Stimulated activated CD8-positive, alpha-beta memory T cell treated with anti-CD3 and anti-CD28 coated beads, Interleukin-12 subunit alpha, Interleukin-12 subunit beta, amount 100 ng/mL, for 24 hours (primary cell): ENCODE results near the gene DHX38.

Experiments
- DNase-seq: peaks from one replicate; pipeline ENCODE4 v3.0.0-alpha.2; 2020; ENCODE audit errors: extremely low read depth

DHX38 gene

DNA sequence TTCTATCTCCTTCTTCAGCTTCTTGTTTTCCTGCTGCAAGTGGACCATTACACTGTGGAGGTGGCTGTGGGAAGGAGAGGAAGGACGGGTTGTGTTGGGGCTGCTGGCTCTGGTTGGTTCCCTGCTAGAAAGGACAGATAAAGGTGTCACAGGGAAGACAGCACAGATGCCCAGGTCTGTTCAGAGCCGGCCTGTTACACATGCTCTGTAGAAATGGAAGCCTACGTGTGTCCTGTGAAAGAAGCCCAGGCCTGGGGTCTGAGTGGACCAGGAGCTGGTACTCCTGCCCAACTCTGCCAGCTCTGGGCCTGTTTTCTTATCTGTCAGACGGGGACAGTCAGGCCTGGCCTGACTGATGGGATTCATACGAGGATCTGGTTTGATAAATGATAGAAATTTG is 26.4 kb downstream of the DHX38 start:
- no peak for DNase-seq

DNA sequence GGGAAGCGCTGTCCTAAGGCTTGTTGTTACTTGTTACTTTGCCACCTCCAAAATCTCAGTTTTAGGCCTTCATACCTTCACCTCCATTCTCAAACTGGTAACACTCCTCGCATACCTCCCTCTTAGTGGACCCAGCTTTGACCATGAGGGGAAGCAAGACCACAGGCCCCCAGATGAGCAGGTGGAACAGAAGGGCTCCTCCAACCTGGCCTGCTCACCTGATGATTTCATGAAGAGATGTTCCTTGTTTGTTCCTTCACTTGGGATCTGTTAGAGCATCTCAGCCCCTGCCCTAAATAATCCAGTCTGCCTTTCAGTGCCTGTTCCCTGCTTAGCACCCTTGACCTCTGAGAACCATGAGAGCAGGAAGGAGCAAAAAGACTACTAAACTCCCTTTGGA is 28.7 kb downstream of the DHX38 start:
- no peak for DNase-seq

DNA sequence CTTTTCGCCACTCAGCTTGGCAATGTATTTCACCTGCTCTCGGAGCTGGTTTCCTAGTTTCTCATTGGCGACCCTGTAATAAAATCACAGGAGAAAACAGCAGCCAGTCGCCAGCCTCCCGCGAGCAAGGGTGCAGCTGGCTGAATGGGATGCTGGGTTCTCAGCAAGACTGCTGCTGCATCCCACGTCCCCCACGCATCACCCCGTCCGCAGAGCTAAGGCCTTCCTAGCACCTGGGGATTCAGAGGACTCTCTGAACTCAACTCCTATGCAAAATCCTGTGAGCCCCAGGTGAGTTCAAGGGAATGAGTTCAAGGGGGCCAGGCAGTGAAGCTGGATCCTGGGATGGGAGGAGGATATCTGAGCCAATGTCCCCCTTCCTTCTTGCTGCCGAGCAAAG is 29.3 kb downstream of the DHX38 start:
- no peak for DNase-seq

DNA sequence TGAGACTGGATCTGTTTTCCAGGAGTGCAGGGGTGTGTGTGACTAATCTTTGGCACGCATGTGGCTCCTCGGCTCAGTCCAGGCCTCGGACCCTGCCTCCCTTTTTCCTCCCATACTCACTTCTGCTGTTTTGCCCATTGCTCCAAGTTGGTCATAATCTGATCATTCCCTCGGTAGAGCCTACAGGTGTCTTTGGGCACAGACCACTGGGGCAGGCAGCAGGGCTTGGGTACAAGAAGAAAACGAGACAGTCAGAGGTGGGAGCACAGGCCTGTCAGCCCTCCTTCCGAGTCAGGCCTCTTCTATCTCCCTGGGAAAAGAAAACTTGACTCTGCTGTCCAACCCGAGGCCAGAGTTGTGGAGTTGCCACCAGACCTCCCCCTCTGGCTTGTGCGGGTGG is 29.8 kb downstream of the DHX38 start:
- no peak for DNase-seq

DNA sequence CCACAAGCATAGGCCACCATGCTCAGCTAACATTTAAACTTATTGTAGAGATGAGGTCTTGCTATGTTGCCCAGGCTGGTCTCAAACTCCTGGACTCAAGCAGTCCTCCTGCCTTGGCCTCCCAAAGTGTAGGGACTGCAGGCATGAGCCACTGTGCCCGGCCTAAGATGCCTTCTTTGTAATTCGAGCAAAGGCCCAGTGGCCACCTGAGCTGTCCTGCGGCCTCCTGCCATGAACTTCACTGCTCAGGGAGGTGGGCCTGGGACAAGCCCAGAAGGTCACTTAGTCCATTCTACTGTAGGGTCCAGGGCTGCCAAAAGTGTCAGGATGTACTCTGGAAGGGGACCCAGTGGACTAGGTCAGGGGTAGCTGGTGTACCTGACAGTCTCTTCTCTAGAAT is 30.5 kb downstream of the DHX38 start:
- no peak for DNase-seq

DNA sequence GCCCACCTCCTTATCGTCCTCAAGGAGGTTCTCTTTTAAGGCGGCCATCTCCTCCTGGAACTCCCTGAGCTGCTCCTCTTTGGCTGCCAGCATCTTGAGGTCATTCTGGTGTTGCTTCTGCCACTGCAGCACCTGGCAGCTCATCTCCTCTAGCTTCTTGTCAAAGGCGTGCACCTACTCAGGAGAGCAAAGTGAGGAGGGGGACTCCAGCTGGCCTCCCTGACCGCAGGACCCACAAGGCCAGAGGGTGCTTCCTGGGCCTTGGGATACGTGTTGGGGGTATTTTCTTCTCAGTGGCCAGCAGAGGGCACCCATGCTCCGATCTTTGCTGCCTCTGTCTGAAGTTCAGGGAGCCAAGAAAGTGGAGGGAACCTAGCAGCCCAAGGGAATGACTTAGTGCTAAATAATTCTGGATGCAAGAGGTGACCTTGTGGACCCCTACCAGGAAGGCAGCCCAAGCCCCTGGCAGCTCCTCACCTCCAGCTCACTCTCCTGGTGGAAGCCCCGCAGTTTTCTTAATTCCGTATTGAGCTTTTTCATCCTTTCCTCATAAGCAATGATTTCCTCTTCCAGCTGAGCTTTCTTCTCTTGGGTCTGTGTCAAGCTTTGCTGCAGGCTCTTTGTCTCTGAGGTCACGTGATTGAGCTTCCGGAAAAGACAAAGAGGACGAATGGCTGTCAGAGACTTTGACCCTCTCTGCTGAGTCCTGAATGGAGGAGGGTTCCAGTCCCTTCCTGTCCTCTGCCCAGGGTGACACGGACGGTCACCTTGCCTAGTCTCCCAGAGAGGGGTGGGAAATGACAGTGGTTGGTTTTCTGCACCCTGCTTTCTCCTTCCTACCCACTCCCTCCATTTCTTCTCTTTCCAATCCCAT is 31.4 kb downstream of the DHX38 start:
- peak; percentile 8 for DNase-seq

DNA sequence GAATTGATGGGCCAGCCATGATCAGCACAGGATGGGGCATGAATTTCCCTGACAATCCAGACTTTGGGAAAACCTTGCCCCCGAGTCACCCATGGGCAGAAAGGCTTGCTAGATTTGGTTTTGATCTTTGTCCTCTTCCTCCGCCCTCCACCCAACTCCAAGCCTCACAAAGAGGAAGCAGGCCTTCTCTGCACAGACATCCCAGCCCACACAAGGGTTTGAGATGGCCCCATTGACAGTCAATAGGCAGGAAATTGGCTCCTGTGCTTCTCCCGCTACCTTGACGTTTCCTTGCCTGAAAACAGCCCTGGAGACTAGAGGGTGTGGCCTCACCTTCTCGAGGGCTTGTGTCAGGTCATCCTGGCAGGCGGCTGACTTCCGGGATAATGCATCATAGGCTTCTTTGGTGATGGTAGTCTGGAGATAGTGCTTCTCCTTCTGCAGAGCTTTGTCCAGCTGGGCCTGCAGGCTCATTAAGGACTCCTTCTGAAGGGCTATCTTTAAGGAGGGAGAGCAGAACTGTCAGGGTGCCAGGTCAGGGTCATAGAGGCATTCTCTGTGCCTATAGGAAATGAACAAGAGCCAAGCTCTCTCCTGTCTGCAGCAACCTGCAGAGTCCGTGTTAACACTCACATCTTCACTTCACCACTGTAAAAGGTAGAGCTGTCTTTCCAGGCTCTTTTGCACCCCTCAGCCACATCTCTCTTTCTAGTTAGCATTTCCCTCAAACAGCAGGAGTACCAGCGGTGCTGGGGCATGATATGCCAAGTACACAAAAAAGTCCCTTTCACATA is 32.2 kb downstream of the DHX38 start:
- DNase-seq, result no peak

DNA sequence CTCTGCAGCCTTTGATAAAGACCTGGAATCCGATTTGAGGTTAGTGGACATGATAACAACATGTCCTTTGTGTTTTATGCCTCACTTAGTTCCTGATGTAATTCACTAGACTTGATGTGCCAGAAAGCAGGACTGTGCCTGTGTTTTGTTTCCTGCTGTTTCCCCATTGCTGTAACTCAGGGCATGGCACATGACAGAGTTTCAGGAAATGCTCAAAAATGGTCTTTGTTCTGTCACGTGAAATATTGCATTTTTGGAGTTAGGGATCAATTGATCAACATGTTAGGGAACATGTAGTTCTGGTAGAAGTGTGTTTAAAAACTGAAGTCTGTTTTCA is 32.8 kb downstream of the DHX38 start:
- DNase-seq, result no peak

DNA sequence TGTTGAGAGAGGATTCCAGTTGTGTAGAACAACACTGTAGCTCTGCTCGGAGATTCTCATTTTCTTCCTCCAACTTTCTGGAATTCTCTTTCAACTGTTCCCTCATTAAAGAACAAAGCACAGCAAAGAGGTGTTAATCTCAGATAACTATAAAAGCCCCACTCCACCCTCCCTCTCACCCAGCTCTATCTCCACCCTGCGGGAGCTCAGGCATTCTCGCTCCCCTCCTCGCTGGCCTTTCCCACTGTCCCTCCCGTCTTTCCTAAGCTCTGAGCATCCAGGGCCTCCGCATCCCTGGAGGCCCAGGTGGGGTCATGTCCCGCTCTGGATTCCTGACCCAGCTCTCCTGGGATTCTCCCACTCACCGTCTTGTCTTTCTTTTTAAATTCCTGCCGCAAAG is 35.1 kb downstream of the DHX38 start:
- no peak for DNase-seq

DNA sequence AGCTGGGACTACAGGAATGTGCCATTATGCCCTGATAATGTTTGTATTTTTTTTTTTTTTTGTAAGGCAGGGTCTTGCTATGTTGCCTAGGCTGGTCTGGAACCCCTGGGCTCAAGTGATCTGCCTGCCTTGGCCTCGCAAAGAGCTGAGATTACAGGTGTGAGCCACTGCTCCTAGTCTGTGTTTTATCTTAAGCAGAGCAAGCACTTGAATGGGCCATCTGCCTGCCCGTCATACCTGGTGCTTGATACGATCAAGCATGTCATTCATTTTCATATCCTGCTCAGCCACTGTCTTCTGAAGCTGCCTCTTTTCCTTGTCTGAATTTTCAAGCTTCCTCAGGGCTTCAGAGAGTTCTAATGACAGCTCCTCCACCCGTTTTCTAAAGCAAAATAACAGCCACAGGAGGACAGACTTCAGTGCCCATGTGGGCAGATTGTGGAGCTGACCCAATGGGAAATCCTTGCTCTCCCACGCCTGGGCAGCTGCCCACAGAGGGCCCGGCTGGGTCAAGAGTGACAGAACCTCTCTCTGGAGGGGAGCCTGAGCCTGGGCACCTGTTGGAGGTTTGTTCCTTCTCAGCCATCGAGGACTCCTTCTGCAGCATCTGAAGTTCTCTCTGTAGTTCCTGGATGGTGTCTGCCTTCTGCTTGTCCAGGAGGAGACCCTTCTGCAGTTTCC is 36.5 kb downstream of the DHX38 start:
- DNase-seq, result no peak

DNA sequence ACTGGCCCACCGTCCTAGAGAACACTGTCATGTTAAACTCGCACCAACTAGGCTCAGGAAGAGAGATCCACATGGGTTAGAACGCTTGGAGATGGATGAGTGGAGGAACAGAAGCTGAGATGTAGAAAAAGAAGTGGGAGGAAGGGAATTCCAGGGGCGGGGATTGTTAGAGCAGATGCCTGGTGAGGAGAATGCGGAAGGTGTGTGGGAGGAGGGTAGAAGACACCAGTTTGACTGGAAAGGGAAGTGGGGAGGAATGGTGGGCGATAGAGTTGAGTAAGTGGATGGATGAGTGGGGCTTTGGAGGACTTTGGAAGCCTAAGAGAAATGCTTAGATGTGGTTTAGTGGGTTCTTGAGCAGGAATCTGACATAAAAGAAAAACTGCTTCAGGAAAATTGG is 37.4 kb downstream of the DHX38 start:
- no peak for DNase-seq

DNA sequence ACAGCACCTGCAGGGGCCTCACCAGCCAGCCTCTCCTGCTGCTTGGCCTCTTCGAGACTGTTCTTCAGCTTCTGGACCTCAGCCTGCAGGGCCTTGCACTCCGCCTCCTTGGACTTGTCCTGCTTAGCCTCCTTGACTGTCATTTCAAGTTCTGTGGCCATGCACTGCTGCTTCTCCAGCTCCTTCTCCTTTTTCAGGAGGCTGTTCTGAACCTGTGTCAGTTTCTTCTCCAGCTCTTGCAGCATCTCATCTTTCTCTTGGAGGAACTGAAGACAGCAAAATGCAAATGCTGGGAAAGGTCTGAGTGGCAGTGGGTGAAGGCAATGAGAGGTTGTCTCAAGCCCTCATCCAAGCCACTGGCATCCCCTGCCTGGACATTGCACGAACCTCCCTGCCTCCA is 39.1 kb downstream of the DHX38 start:
- DNase-seq, result no peak

DNA sequence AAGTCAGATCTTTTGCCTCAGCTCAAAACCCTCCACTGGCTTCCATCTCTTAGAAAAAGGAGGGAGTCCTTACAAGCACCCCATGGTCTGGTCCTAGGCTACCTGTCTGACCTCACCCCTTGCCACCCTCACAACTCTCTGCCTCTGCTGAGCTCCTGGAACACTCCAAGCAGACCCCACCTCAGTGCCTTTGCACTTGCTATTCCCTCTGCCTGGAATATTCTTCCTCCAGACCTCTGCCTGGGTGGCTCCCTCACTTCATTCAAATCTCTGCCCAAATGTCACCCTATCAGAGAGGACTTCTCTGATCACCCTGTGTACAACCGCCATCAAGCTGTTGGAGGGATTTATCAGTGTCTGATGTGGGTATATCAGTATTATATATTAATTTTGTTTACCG is 40.9 kb downstream of the DHX38 start:
- no peak for DNase-seq

DNA sequence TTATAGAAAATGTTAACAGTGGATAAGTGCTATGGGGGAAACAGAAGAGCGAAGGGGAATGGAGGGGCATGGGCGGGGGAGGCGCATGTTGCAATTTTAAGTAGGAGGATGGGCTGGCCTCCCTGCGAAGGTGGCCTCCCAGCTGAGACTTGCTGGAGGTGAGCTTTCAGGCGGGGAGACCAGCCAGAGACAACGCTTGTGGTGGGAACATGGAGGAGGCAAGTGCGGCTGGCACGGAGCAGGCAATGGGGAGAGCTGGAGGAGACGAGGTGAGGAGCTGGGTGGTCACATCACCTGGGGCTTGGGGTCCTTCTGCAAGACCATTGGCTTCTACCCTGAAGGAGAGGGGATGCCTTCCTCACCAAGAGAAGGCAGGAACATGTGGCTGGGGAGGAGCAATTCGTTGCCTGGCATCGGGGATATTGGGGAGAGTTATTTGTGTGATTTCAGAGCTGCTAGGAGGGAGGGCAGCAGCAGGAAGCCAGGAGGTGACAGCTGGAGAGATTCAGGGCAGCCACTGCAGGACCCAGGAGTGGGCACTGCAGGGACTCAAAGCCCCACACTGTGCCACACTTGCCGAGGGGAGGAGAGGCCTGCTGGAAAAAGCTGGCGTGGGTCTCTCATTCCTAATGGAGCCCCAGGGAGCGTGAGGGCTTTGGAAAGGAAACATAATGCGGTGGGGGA is 43.9 kb downstream of the DHX38 start:
- DNase-seq, result no peak

DNA sequence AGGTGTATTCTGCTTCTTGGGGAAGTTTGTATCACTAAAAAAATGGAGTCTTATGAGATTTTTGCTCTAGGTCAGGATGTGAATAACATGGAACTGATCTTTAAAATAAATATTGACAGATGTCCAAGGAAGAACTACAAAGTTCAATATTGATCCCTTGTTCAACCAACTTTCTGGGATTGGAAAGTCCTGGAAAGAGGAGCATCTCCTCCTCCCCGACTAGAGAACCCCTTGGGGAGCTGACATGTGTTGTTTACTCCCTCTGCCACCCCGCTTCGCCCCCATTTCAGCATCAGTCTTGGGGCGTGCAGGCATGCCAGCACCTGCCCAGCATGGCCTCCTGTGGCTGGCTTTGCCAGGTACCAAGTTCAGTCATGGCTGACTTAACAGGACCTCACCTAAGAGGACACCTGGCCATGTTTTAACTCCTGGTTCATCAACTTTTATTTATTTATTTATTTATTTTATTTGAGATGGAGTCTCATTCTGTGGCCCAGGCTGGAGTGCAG is 44.5 kb downstream of the DHX38 start:
- no peak for DNase-seq

DNA sequence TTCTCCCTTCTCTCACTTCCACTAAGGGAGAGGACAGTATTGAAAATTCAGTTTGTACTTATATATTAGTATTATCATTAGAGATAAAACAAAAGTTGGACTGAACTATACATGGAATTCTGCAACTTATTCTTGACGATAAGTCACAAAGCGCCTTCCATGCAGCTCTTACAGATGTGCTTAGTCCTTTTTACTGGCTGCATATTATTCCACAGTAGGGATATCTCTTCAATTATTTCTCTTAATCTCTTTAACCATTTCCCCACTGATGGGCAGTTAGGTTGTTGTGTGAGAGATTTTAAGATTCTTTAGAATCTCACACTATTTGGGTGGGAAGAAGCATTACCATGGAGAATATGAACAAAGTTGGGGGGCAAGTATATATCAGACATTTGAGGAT is 46.3 kb downstream of the DHX38 start:
- no peak for DNase-seq

DNA sequence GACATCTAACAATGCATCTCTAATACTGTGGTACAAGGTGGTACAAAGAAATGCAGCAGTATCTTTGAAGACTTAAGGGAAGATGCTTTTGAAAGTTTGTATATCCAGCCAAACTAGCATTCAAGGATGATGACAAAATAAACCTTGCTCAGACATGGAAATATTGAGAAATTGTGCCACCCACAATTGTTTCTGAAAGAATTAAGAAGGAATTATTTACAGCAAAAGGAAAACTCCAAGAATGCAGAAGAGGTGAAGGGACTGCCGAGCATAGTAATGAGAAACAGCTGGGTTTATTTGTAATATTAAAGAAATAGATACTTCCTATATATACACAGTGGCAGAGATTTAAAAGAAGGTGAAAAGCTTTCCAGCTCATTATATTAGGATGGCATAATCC is 48.8 kb downstream of the DHX38 start:
- DNase-seq, result no peak

DNA sequence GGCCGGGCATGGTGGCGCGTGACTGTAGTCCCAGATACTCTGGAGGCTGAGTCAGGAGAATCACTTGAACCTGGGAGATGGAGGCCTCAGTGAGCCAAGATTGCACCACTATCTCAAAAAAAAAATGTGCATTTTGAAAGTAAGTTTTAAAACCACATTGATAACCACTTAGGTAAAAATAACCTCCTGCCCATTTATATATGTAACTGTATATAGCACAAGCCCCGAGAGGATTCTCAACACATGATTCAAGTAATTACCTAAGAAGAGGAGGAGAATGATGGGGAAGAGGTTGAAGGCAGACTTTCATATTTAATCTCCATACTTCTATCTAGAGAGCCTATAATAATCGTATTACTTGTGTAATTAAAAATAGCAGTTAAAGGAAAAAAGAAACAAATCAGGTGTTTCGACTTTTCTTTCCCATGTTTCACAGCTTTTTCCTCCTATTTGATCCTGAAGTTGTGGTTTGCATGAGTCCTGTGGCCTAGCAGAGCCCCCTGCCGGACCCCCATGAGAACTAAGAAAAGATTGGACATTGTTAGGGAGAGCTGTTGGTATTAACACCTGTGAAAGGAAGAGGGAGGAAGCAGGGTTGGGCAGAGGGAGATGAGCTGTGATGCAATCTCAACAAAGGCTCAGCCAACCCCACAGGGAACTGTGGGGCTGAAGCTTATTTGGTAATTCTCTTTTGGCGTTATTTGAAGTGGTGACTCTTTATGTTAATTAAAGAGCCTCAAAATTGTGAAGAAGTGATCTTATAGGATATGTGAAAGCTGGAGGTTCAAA is 56.2 kb downstream of the DHX38 start:
- no peak for DNase-seq

DNA sequence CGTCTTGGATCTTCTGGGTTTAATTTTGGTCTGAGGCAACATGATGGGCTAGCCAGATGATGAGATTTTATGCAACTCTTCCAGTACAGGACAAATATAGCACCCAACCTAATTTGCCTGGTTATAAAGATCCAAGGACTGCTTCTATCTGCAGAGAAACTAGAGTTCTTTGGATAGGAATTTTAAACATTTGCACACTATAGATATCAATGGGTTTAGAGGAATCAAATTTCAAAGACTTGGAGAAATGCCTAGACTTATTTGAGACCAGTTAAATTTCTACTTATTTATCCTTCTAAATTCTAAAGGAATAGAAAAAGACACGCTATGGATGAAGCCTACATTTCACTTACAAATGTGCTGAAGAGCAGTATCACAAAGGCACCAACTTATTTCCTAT is 65.7 kb downstream of the DHX38 start:
- no peak for DNase-seq

DNA sequence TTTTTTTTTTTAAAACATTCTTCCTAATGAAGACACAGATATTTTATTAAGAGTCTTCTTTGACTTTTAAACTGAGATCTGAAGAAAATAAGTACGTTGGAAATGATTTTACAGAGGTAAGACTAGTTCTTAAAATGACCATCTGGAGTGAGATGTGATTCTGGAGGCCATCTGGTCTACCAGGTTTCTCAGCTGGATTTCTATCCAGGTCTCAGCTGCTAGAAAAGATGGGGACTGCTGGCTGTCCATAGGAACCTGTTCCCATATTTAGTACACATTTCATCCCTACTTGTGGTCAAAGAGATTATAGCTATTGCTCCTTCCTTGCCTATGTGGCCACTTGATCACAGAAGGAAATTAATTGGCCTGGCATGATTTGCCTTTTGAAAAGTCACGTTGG is 66.2 kb downstream of the DHX38 start:
- DNase-seq, result no peak

DNA sequence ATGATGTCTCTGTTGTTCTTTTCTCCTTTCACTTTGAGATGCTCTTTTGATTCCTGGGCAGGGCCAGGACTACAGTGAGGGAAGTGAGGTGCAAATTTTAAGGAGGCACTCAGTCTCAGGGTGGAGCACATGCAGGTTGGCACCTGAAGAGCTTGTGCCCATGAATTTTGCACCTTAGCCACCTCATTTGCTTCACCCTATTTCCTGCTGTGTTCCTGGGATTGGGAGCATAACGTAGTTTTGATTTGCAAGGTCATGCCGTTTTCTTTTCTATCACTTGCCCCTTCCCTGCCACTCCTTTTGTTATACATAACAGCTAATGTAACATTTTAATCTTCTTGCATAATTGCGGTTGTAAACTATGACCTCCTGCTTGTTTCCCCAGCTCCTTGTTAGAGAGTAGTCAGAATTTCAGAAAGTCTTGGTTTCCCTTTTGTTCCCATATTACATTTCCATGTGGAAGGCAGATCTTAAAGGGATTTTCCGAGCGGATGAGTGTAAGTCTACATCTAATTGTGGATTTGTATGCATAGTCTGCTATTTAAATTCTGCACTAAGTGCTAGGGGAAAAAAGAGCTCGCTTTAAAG is 68.6 kb downstream of the DHX38 start:
- DNase-seq, result no peak
